CD4-positive, alpha-beta memory T cell (primary cell): Measurements from ENCODE around the gene ABTB2. TPM values are rescaled to one million over a fixed set of nuclear protein-coding genes. Genes with fewer than 3 reads are reported as not detected.

Experiments used
- CTCF ChIA-PET: fragments of 350-600 bp; sonication (Branson Sonifier 250); formaldehyde crosslinking; loops from one replicate; lab custom pipeline; 2021; ENCODE audit warnings: inconsistent platforms; ENCODE audit not compliant: partially characterized antibody; lab: Charles Lee
- POLR2A ChIA-PET: fragments of 350-600 bp; sonication (Branson Sonifier 250); formaldehyde crosslinking; loops from one replicate; lab custom pipeline; 2021; ENCODE audit not compliant: partially characterized antibody; lab: Charles Lee
- DNase-seq, 5 donors: peaks; one replicate each; pipeline versions ENCODE4 v3.0.0 to v3.0.0-alpha.2; 2020 to 2022; ENCODE audit warnings: mixed read lengths in 1 of 5
- H3K27ac ChIP-seq: one replicate; pipeline ENCODE4 v1.7.0; 2013; ENCODE audit warnings: low read depth, low read length
- H3K27me3 ChIP-seq: 2 replicates; pipeline ENCODE4 v1.7.0; 2013; ENCODE audit warnings: mild to moderate bottlenecking, low read length, moderate library complexity; ENCODE audit not compliant: insufficient read depth
- H3K36me3 ChIP-seq: 2 replicates; pipeline ENCODE4 v1.7.0; 2013; ENCODE audit warnings: mild to moderate bottlenecking, low read length, moderate library complexity; ENCODE audit not compliant: insufficient read depth
- H3K4me1 ChIP-seq: 2 replicates; pipeline ENCODE4 v1.7.0; 2013; ENCODE audit warnings: mild to moderate bottlenecking, low read length, moderate library complexity; ENCODE audit not compliant: insufficient read depth
- H3K4me3 ChIP-seq, 2 donors: one replicate each; pipeline ENCODE4 v1.7.0; 2013; ENCODE audit warnings: low read length in 2 of 2, mild to moderate bottlenecking in 1 of 2
- H3K9me3 ChIP-seq, 2 donors: one replicate each; pipeline ENCODE4 v1.7.0; 2013; ENCODE audit warnings: low read length in 2 of 2, control low read depth in 1 of 2; ENCODE audit not compliant: control insufficient read depth in 1 of 2
- H3K27ac Mint-ChIP-seq, 7 donors: one replicate each; pipeline ENCODE4 v1.8.0; 2020 to 2021; ENCODE audit warnings: mixed read lengths in 7 of 7, mild to moderate bottlenecking in 6 of 7, inconsistent platforms in 3 of 7, moderate library complexity in 3 of 7
- H3K27me3 Mint-ChIP-seq, 2 donors: one replicate each; pipeline ENCODE4 v1.8.0; 2020 to 2021; ENCODE audit warnings: mixed read lengths in 2 of 2
- H3K36me3 Mint-ChIP-seq, 2 donors: one replicate each; pipeline ENCODE4 v1.8.0; 2020 to 2021; ENCODE audit warnings: mixed read lengths in 2 of 2, inconsistent platforms in 1 of 2, mild to moderate bottlenecking in 1 of 2
- H3K4me1 Mint-ChIP-seq, 4 donors: one replicate each; pipeline ENCODE4 v1.8.0; 2020 to 2021; ENCODE audit warnings: mixed read lengths in 4 of 4, mild to moderate bottlenecking in 1 of 4
- H3K4me3 Mint-ChIP-seq, 8 donors: one replicate each; pipeline ENCODE4 v1.8.0; 2020 to 2021; ENCODE audit warnings: mixed read lengths in 8 of 8, mild to moderate bottlenecking in 7 of 8, moderate library complexity in 6 of 8, inconsistent platforms in 3 of 8
- H3K9me3 Mint-ChIP-seq, 8 donors: one replicate each; pipeline ENCODE4 v1.8.0; 2020 to 2021; ENCODE audit warnings: mixed read lengths in 8 of 8, mild to moderate bottlenecking in 5 of 8, inconsistent platforms in 3 of 8, moderate library complexity in 1 of 8
- intact Hi-C: fragments of 100-400 bp; cut with micrococcal nuclease; formaldehyde crosslinking; loops from one replicate; pipeline ENCODE4 v1.15.1; 2023
- polyA plus RNA-seq, 2 donors: library from polyadenylated mRNA; unstranded; fragments of 300-500 nt; fragmentation: Illumina TruSeq; gene quantifications; one replicate each; pipeline ENCODE4 v1.2.3, GENCODE V29; 2021
- total RNA-seq, 2 experiments: library from RNA; stranded (reverse); gene quantifications; one replicate each; pipeline ENCODE4 v1.2.3, GENCODE V29; 2021

The ABTB2 gene
- total and polyA plus RNA-seq, 4 experiments from 2014 or later, result 0.35 to 0.39 TPM; not detected in 2

DNA sequence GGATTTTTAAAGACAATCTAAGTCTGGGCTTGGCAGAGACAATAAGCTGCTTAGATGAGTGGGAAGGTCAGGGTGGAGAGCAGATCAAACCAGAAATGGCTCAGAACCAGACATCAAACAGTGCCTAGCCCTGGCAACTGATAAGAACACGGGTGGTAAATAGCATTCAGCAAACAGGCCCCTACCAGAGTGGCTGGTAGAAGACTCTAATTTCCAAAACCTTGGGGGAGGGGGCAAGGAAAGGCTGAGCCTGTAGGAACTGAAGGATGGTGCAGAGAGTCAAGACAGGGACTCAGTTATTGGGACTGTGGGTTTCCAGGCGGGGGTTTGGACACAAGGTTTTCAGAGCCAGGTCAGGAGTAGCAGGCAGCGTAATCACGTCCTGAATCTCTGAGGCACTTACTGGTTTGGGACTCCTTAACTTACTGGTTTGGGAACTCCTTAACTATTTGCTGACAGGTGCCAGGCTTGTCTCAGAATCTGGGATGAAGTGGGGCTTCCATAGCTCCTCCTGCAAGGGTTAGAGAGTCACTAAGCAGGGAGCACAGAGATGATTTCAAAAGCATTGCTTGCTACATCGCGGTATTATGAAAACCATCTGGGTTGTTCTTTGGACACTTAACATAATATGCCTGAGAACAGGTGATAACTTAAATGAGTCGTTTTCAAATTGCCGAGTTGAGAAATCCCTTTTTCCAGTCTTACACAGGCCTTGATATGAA is 5.7 kb upstream of the ABTB2 start:
- Histone ChIP-seq H3K9me3 (no peaks in the 10 kb centered on the region), H3K27me3 (peaks cover 4% of the 10 kb centered on the region), H3K27ac (no peak overlapping the region), H3K36me3 (no peaks in the 10 kb centered on the region), H3K4me3 (no peak overlapping the region), H3K4me1 (peaks cover 9% of the 10 kb centered on the region)
- DNase-seq, result no peak
- intact Hi-C loops, result no loop called here
- H3K4me1 Mint-ChIP-seq, result peaks cover 7 to 16% (median 8%) of the 10 kb centered on the region in 4 donors
- no peak overlapping the region for H3K27ac Mint-ChIP-seq
- no peaks in the 10 kb centered on the region for H3K9me3 Mint-ChIP-seq
- no peak overlapping the region for H3K4me3 Mint-ChIP-seq
- H3K27me3 Mint-ChIP-seq, result peaks cover 19 to 35% of the 10 kb centered on the region in 2 donors
- CTCF ChIA-PET, result interaction anchor here (1.2 to 4.2 kb wide), 7 partner anchors 17 to 555 kb away, joined by 3 to 74 read pairs (median 4); no protein-coding TSS in a partner anchor
- H3K36me3 Mint-ChIP-seq, result peaks cover 0 to 2% of the 10 kb centered on the region in 2 donors
- POLR2A ChIA-PET, result no interaction called here

DNA sequence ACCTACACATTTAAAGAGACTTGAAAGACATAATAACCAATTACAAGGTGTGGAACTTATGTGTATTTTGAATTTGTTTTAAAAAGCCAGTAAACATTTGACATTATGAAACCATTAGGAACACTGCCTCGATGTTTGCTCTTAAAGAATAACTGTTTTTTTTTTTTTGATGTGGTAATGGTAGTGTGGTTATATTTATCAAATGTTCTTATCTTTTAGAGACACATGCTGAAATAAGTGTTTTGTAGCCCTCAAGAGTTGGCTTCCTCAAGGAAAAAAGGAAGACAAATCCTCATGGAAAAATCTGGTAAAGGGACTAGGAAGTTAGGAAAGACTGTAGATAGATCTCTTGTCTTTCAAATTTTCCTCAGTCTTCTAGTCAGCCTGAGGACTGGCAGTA is 2.2 kb upstream of the ABTB2 start:
- POLR2A ChIA-PET, result no interaction called here
- peaks cover 14 to 31% (median 20%) of the 10 kb centered on the region in 4 donors for H3K4me1 Mint-ChIP-seq
- H3K4me1 ChIP-seq, result peaks cover 26% of the 10 kb centered on the region
- H3K27ac ChIP-seq, result no peak overlapping the region
- H3K9me3 Mint-ChIP-seq, result peaks cover 0 to 3% (median 0%) of the 10 kb centered on the region in 8 donors
- no peak overlapping the region for H3K4me3 Mint-ChIP-seq
- H3K4me3 ChIP-seq, result no peak overlapping the region
- no peaks in the 10 kb centered on the region for H3K9me3 ChIP-seq
- no peak for DNase-seq
- intact Hi-C loops, result no loop called here
- H3K36me3 Mint-ChIP-seq, result peaks cover 0 to 4% of the 10 kb centered on the region in 2 donors
- no peaks in the 10 kb centered on the region for H3K36me3 ChIP-seq
- peaks cover 19% of the 10 kb centered on the region for H3K27me3 ChIP-seq
- CTCF ChIA-PET, result interaction anchor here (1.6 kb wide), 1 partner anchor 363 kb away, joined by 10 read pairs; no protein-coding TSS in a partner anchor
- peaks cover 26 to 33% of the 10 kb centered on the region in 2 donors for H3K27me3 Mint-ChIP-seq
- H3K27ac Mint-ChIP-seq, result no peak overlapping the region

DNA sequence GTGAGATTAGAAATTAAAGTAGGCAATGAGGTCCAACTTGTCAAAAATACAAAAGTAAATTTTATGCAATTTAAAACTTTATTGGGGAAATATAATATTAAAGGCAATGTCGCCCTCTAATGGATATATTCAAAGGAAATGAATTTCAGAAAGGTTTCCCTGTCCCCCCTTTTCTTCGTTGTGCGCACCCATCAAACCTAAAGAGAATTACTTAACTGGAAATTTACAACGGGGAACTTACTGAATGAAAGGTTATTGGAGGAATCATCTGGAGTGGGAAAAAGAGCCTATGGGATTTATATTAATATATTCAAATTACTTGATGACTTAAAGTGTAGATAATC is 1.7 kb upstream of the ABTB2 start:
- Mint-ChIP-seq H3K27me3 (peaks cover 31 to 38% of the 10 kb centered on the region in 2 donors), H3K27ac (peak overlapping the region in 4 of 7 donors; percentile 58 to 93 (median 78)), H3K9me3 (peaks cover 0 to 3% (median 0%) of the 10 kb centered on the region in 8 donors), H3K4me1 (peaks cover 14 to 31% (median 20%) of the 10 kb centered on the region in 4 donors), H3K4me3 (peak overlapping the region; percentile 86 to 96 (median 92)), H3K36me3 (peaks cover 0 to 4% of the 10 kb centered on the region in 2 donors)
- no peak overlapping the region for H3K27ac ChIP-seq
- H3K36me3 ChIP-seq, result no peaks in the 10 kb centered on the region
- ChIA-PET POLR2A (no interaction called here), CTCF (interaction anchor here (6.9 kb wide), 1 partner anchor 187 kb away, joined by 123 read pairs; no protein-coding TSS in a partner anchor)
- H3K27me3 ChIP-seq, result peaks cover 22% of the 10 kb centered on the region
- intact Hi-C loops, result loop anchor here (1.0 to 5.0 kb wide), 8 partner anchors 109 to 1777 kb away; partner anchors contain the start of genes EIF3M and HIPK3
- no peak for DNase-seq
- no peaks in the 10 kb centered on the region for H3K9me3 ChIP-seq
- peaks cover 26% of the 10 kb centered on the region for H3K4me1 ChIP-seq
- peak overlapping the region in 1 of 2 donors; percentile 79 for H3K4me3 ChIP-seq

DNA sequence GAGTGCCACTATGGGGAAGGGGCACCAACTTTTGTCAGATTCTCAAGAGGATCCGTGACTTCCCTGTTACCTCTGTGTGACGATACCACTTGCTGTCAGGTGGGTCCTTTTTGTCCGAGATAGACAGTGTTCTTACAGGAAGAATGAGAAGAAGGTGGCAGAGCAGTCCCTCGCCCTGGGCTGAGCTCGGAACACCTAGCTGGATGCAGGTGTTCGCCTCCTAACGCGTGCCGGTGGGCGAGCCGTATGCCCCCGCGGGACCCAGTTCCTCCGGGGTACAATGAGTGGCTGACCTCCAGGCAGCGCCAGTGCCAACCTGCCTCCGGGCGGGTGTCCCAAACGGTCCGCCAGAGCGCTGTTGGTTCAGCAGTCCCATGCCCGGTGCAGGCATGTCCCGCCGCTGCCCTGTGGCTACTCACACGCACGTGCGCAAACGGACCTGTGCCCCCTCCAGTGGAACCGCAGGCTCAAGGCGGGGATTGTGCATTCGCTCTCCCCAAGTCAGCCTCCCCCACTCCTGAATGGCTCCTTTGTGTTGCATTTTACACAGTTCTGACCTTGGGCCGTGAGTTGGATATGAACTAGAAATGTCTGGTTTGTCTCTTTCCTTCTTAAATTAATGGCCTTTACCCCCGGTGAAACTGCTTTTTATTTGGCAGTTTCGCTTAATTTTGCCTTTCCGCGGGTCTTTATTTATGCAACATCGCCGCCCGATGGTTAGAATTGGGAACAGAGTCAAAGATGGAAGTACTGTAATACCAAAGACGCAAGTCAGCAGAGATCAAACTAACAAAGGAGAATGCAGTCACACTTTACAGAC is 1.1 kb upstream of the ABTB2 start:
- intact Hi-C loops, result loop anchor here (1.0 to 5.0 kb wide), 11 partner anchors 79 to 1777 kb away; partner anchors contain the start of genes CAT, EIF3M, HIPK3 and NAT10

DNA sequence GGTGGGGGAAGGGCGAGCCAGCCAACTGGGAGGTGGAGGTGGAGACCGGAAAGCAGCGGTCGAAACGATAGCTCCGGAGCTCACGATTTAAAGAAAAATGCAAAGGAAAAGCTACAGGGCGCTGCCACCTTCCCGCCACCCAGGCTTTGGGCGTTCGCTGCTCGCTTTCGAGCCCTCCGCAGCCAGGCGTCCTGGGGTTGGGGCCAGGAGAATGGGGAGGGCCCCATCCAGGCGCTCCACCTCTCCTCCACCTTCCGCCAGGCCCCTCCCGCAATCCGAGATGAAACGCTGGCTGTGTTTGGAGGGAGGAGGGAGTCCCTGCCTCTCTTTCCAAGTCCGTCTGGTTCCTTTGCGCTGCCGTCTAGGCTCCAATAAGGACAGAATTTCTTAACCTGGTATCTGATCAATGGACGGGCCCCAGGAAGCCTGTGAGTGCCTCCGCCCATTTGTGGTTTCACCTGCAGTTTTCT is 483 bp upstream of the ABTB2 start:
- H3K9me3 Mint-ChIP-seq, result peaks cover 0 to 3% (median 0%) of the 10 kb centered on the region in 8 donors
- peak in 1 of 5 donors; percentile 57 for DNase-seq
- POLR2A ChIA-PET, result interaction anchor here (0.8 to 2.9 kb wide), 12 partner anchors 80 to 584 kb away, joined by 3 to 25 read pairs (median 6); partner anchors contain the start of genes CAPRIN1, CAT, FBXO3 and NAT10
- peak overlapping the region; percentile 58 to 94 (median 91) for H3K27ac Mint-ChIP-seq
- H3K36me3 Mint-ChIP-seq, result peaks cover 0 to 4% of the 10 kb centered on the region in 2 donors
- H3K4me1 Mint-ChIP-seq, result peaks cover 10 to 23% (median 19%) of the 10 kb centered on the region in 4 donors
- peaks cover 32 to 36% of the 10 kb centered on the region in 2 donors for H3K27me3 Mint-ChIP-seq
- intact Hi-C loops, result loop anchor here (1.0 to 5.0 kb wide), 7 partner anchors 80 to 1776 kb away; partner anchors contain the start of genes CAT, EIF3M, HIPK3 and NAT10
- Histone ChIP-seq H3K4me1 (peaks cover 26% of the 10 kb centered on the region), H3K4me3 (peak overlapping the region; percentile 14 to 79), H3K27me3 (peaks cover 28% of the 10 kb centered on the region), H3K9me3 (no peaks in the 10 kb centered on the region), H3K27ac (peak overlapping the region; percentile 34), H3K36me3 (no peaks in the 10 kb centered on the region)
- H3K4me3 Mint-ChIP-seq, result peak overlapping the region; percentile 86 to 96 (median 92)
- CTCF ChIA-PET, result interaction anchor here (0.7 to 6.9 kb wide), 23 partner anchors 10 to 550 kb away, joined by 3 to 123 read pairs (median 5); no protein-coding TSS in a partner anchor

More for the DNA sequence above, 1.1 kb upstream of the ABTB2 start:
- Mint-ChIP-seq H3K27ac (peak overlapping the region; percentile 58 to 95 (median 91)), H3K27me3 (peaks cover 34 to 36% of the 10 kb centered on the region in 2 donors), H3K4me3 (peak overlapping the region; percentile 86 to 96 (median 92)), H3K36me3 (peaks cover 0 to 4% of the 10 kb centered on the region in 2 donors), H3K4me1 (peaks cover 10 to 26% (median 19%) of the 10 kb centered on the region in 4 donors), H3K9me3 (peaks cover 0 to 3% (median 0%) of the 10 kb centered on the region in 8 donors)
- peak overlapping the region; percentile 34 for H3K27ac ChIP-seq
- no peaks in the 10 kb centered on the region for H3K36me3 ChIP-seq
- H3K27me3 ChIP-seq, result peaks cover 23% of the 10 kb centered on the region
- peaks cover 26% of the 10 kb centered on the region for H3K4me1 ChIP-seq
- no peaks in the 10 kb centered on the region for H3K9me3 ChIP-seq
- ChIA-PET POLR2A (interaction anchor here (0.8 to 2.9 kb wide), 7 partner anchors 80 to 584 kb away, joined by 3 to 25 read pairs (median 12); partner anchors contain the start of genes CAPRIN1, CAT, FBXO3 and NAT10), CTCF (interaction anchor here (0.6 to 6.9 kb wide), 13 partner anchors 11 to 550 kb away, joined by 3 to 123 read pairs (median 6); no protein-coding TSS in a partner anchor)
- peak; percentile 71 to 80 (median 78) for DNase-seq
- H3K4me3 ChIP-seq, result peak overlapping the region; percentile 14 to 79

DNA sequence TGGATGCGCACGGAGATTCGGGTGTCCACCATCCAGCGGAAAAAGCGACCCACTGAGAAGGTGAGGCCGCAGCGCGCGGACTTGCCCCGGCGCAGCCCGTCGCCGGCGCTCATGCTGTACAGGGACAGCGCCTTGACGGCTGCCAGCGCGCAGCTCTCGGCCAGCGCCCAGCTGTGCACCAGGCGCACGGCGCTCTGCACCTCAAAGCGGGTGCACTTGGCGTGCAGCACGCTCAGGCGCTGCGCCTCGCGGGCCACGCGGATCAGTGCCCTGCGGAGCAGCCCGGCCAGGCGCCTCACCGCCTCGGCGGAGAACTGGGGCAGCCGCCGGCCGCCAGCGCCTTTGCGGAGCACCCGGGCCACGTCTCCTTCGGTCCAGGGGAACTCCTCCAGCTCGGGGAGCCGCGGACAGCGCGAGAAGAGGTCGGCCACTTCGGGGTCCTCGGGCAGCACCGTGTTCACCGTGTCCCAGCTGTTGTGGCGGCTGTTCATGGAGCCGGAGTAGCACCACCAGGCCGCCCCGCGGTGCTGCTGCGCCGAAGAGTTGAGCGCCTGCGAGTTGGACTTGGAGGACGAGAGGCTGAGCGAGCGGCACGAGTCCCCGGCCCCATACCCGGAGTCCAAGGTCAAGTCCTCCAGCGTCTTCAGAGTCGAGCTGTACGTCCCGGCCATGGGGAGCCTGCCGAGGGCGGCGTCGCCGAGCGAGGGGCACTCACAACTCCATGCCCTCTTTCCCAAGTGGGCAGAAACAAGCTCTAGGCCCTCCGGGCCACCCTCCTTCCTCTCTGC is 703 bp downstream of the ABTB2 start:
- DNase-seq, result peak; percentile 44 to 61 (median 53)
- Mint-ChIP-seq H3K4me3 (peak overlapping the region; percentile 80 to 96 (median 88)), H3K27me3 (peaks cover 35 to 38% of the 10 kb centered on the region in 2 donors), H3K9me3 (peaks cover 0 to 3% (median 0%) of the 10 kb centered on the region in 8 donors), H3K36me3 (peaks cover 0 to 4% of the 10 kb centered on the region in 2 donors), H3K4me1 (peaks cover 10 to 23% (median 19%) of the 10 kb centered on the region in 4 donors), H3K27ac (peak overlapping the region in 2 of 7 donors; percentile 61 to 69)
- ChIA-PET CTCF (interaction anchor here (0.9 to 6.9 kb wide), 18 partner anchors 9 to 585 kb away, joined by 3 to 123 read pairs (median 6); no protein-coding TSS in a partner anchor), POLR2A (interaction anchor here (0.7 to 2.9 kb wide), 13 partner anchors 82 to 972 kb away, joined by 3 to 25 read pairs (median 6); partner anchors contain the start of genes CAPRIN1, CAT and NAT10)
- Histone ChIP-seq H3K27me3 (peaks cover 28% of the 10 kb centered on the region), H3K27ac (no peak overlapping the region), H3K4me1 (peaks cover 26% of the 10 kb centered on the region), H3K9me3 (no peaks in the 10 kb centered on the region), H3K4me3 (peak overlapping the region; percentile 4 to 64), H3K36me3 (no peaks in the 10 kb centered on the region)
- intact Hi-C loops, result loop anchor here (2.0 to 5.0 kb wide), 2 partner anchors 122 to 1775 kb away; partner anchors contain the start of gene EIF3M
